Parathyroid adenoma (tissue), 2 donors: Measurements from ENCODE around the gene PRDM15.

Experiments
- H2AFZ ChIP-seq: fragments of 300-600 bp; sonication (generic); one replicate; pipeline ENCODE4 v1.7.0; 2017; ENCODE audit warnings: antibody characterized with exemption, mild to moderate bottlenecking
- H3K27ac ChIP-seq: fragments of 300-600 bp; sonication (generic); one replicate; pipeline ENCODE4 v1.7.0; 2017
- H3K27me3 ChIP-seq: fragments of 300-600 bp; sonication (generic); one replicate; pipeline ENCODE4 v1.7.0; 2017; ENCODE audit warnings: low read length; ENCODE audit not compliant: control insufficient read depth, insufficient read depth
- H3K36me3 ChIP-seq: fragments of 300-600 bp; sonication (generic); one replicate; pipeline ENCODE4 v1.7.0; 2017; ENCODE audit warnings: low read length; ENCODE audit not compliant: control insufficient read depth, insufficient read depth
- H3K4me1 ChIP-seq: fragments of 300-600 bp; sonication (generic); one replicate; pipeline ENCODE4 v1.7.0; 2017; ENCODE audit warnings: control low read depth
- H3K4me2 ChIP-seq: fragments of 300-600 bp; sonication (generic); one replicate; pipeline ENCODE4 v1.7.0; 2017; ENCODE audit warnings: low read length
- H3K4me3 ChIP-seq: fragments of 300-600 bp; sonication (generic); one replicate; pipeline ENCODE4 v1.7.0; 2017; ENCODE audit warnings: low read depth, low read length
- H3K79me2 ChIP-seq: fragments of 300-600 bp; sonication (generic); one replicate; pipeline ENCODE4 v1.7.0; 2017; ENCODE audit warnings: control low read depth
- H3K9ac ChIP-seq: fragments of 300-600 bp; sonication (generic); one replicate; pipeline ENCODE4 v1.7.0; 2017; ENCODE audit warnings: mild to moderate bottlenecking
- H3K9me3 ChIP-seq: fragments of 300-600 bp; sonication (generic); one replicate; pipeline ENCODE4 v1.7.0; 2017; ENCODE audit warnings: low read length; ENCODE audit not compliant: control insufficient read depth
- CTCF ChIP-seq: fragments of 300-600 bp; sonication (generic); IDR thresholded peaks from one replicate; pipeline ENCODE4 v1.7.0; 2017; ENCODE audit warnings: antibody characterized with exemption, mild to moderate bottlenecking
- donor health status: primary hyperparathyroidism.

PRDM15 gene

GRCh38 chr21:41759214-41759840 lies 119.8 kb downstream of the PRDM15 start:
- no peak overlapping the region for H3K27ac ChIP-seq

GRCh38 chr21:41758550-41758949 lies 120.6 kb downstream of the PRDM15 start:
- Histone ChIP-seq H3K79me2 (peaks cover 11% of the 10 kb centered on the region), H3K4me1 (peaks cover 2% of the 10 kb centered on the region), H3K27me3 (no peaks in the 10 kb centered on the region), H3K9me3 (no peaks in the 10 kb centered on the region), H3K27ac (no peak overlapping the region), H3K4me2 (no peak overlapping the region), H3K9ac (no peak overlapping the region), H3K4me3 (no peak overlapping the region), H2AFZ (no peak overlapping the region), H3K36me3 (no peaks in the 10 kb centered on the region)
- TF ChIP-seq CTCF, result no peak

More at GRCh38 chr21:41759214-41759840, 119.8 kb downstream of the PRDM15 start:
- no peak overlapping the region for H2AFZ ChIP-seq
- no peak for TF ChIP-seq CTCF
- H3K4me2 ChIP-seq, result no peak overlapping the region
- peaks cover 11% of the 10 kb centered on the region for H3K79me2 ChIP-seq
- peaks cover 2% of the 10 kb centered on the region for H3K4me1 ChIP-seq
- H3K4me3 ChIP-seq, result no peak overlapping the region
- no peaks in the 10 kb centered on the region for H3K36me3 ChIP-seq
- no peak overlapping the region for H3K9ac ChIP-seq
- H3K9me3 ChIP-seq, result no peaks in the 10 kb centered on the region
- no peaks in the 10 kb centered on the region for H3K27me3 ChIP-seq

- Histone ChIP-seq H3K79me2 (peaks cover 11% of the 10 kb centered on the region), H3K27ac (no peak overlapping the region), H3K4me1 (no peaks in the 10 kb centered on the region), H3K9ac (no peak overlapping the region), H3K4me2 (no peak overlapping the region), H3K4me3 (no peak overlapping the region), H3K36me3 (no peaks in the 10 kb centered on the region), H2AFZ (no peak overlapping the region), H3K27me3 (no peaks in the 10 kb centered on the region), H3K9me3 (no peaks in the 10 kb centered on the region)
- TF ChIP-seq CTCF, result no peak
These were observed 123.0 kb downstream of the PRDM15 start for GRCh38 chr21:41755934-41756773.

GRCh38 chr21:41755258-41755933 lies 123.7 kb downstream of the PRDM15 start:
- H3K4me3 ChIP-seq, result no peak overlapping the region
- no peaks in the 10 kb centered on the region for H3K4me1 ChIP-seq
- H3K4me2 ChIP-seq, result no peak overlapping the region
- H3K27ac ChIP-seq, result no peak overlapping the region
- TF ChIP-seq CTCF, result no peak
- no peaks in the 10 kb centered on the region for H3K27me3 ChIP-seq
- H2AFZ ChIP-seq, result no peak overlapping the region
- H3K9ac ChIP-seq, result no peak overlapping the region
- peaks cover 7% of the 10 kb centered on the region for H3K79me2 ChIP-seq
- no peaks in the 10 kb centered on the region for H3K9me3 ChIP-seq
- H3K36me3 ChIP-seq, result no peaks in the 10 kb centered on the region
